Uterus (tissue), 4 donors: ENCODE measurements around the gene ACOX2. TPM values are rescaled to one million over a fixed set of nuclear protein-coding genes. Genes with fewer than 3 reads are reported as not detected.

ENCODE experiments used
- DNase-seq, 2 donors: peaks; one replicate each; pipeline ENCODE4 v3.0.0-alpha.2; 2019 to 2020
- H3K27ac ChIP-seq, 2 donors: fragments of 200-600 bp; sonication (generic); 1 replicate in 1 of 2; 2 replicates in 1 of 2; pipeline ENCODE4 v1.5.1; 2016 to 2018
- H3K27me3 ChIP-seq, 2 donors: fragments of 200-600 bp; sonication (generic); one replicate each; pipeline ENCODE4 v1.5.1; 2018 to 2019; ENCODE audit warnings: control low read depth in 1 of 2
- H3K36me3 ChIP-seq, 2 donors: fragments of 200-600 bp; sonication (generic); one replicate each; pipeline ENCODE4 v1.5.1; 2019; ENCODE audit warnings: control low read depth in 1 of 2
- H3K4me1 ChIP-seq, 2 donors: fragments of 200-600 bp; sonication (generic); one replicate each; pipeline ENCODE4 v1.5.1; 2018 to 2019; ENCODE audit warnings: control low read depth in 1 of 2
- H3K4me3 ChIP-seq, 2 donors: fragments of 200-600 bp; sonication (generic); 1 replicate in 1 of 2; 2 replicates in 1 of 2; pipeline ENCODE4 v1.5.1; 2018 to 2019; ENCODE audit warnings: mild to moderate bottlenecking in 1 of 2
- H3K9me3 ChIP-seq, 2 donors: fragments of 200-600 bp; sonication (generic); one replicate each; pipeline ENCODE4 v1.5.1; 2019; ENCODE audit warnings: control low read depth in 1 of 2
- CTCF ChIP-seq, 4 experiments: fragments of 200-600 bp in 2 of 4; fragments of 450-650 bp in 2 of 4; sonication (generic) in 2 of 4; IDR thresholded peaks; one replicate each; pipeline ENCODE4 v1.5.1; 2016 to 2019; ENCODE audit warnings: antibody characterized with exemption in 4 of 4, mild to moderate bottlenecking in 2 of 4, moderate library complexity in 1 of 4
- POLR2A ChIP-seq, 2 donors: fragments of 450-650 bp; IDR thresholded peaks; one replicate each; pipeline ENCODE4 v1.6.1; 2016; ENCODE audit warnings: antibody characterized with exemption in 2 of 2, mild to moderate bottlenecking in 1 of 2, moderate library complexity in 1 of 2
- intact Hi-C: fragments of 100-400 bp; cut with DNase I; formaldehyde crosslinking; loops from one replicate; pipeline ENCODE4 v1.15.1; 2023; ENCODE audit warnings: low total_unique reads
- total RNA-seq, 4 donors: library from RNA; depleted of rRNA in 3 of 4; stranded (reverse); fragments of >200 nt in 3 of 4; gene quantifications; one replicate each; pipeline versions ENCODE4 v1.1.0 to v1.2.4, GENCODE V29; 2014 to 2023
- donor health status: DM: yes; HTN: yes; CAD: no.

The ACOX2 gene
- total RNA-seq, 4 donors from 2014 or later: 10.3 to 33.7 (median 23.6) TPM

GRCh38 chr3:58488967-58489366, 48.0 kb downstream of the ACOX2 start:
- no peaks in the 10 kb centered on the region for H3K27me3 ChIP-seq
- H3K4me3 ChIP-seq: no peak overlapping the region
- H3K4me1 ChIP-seq: peaks cover 8 to 18% of the 10 kb centered on the region in 2 donors
- no peak overlapping the region for H3K27ac ChIP-seq
- DNase-seq: no peak
- intact Hi-C loops: no loop called here
- no peaks in the 10 kb centered on the region for H3K9me3 ChIP-seq
- no peaks in the 10 kb centered on the region for H3K36me3 ChIP-seq
- TF ChIP-seq POLR2A (IDR thresholded peaks at IDR 0.05) (no peak), CTCF (IDR thresholded peaks at IDR 0.05) (no peak)

GRCh38 chr3:58487140-58487886, 49.7 kb downstream of the ACOX2 start:
- no peak overlapping the region for H3K4me3 ChIP-seq
- no peak overlapping the region for H3K27ac ChIP-seq
- no peaks in the 10 kb centered on the region for H3K9me3 ChIP-seq
- no peak for TF ChIP-seq CTCF (IDR thresholded peaks at IDR 0.05)
- no peak for TF ChIP-seq POLR2A (IDR thresholded peaks at IDR 0.05)
- peak; percentile 31 to 34 for DNase-seq
- H3K4me1 ChIP-seq: peaks cover 0 to 9% of the 10 kb centered on the region in 2 donors
- intact Hi-C loops: no loop called here
- H3K27me3 ChIP-seq: no peaks in the 10 kb centered on the region
- no peaks in the 10 kb centered on the region for H3K36me3 ChIP-seq

GRCh38 chr3:58485801-58486435, 51.1 kb downstream of the ACOX2 start:
- H3K4me1 ChIP-seq: peaks cover 0 to 5% of the 10 kb centered on the region in 2 donors
- H3K4me3 ChIP-seq: no peak overlapping the region
- DNase-seq: no peak
- H3K9me3 ChIP-seq: no peaks in the 10 kb centered on the region
- H3K36me3 ChIP-seq: no peaks in the 10 kb centered on the region
- TF ChIP-seq CTCF (IDR thresholded peaks at IDR 0.05) (no peak), POLR2A (IDR thresholded peaks at IDR 0.05) (no peak)
- intact Hi-C loops: no loop called here
- H3K27me3 ChIP-seq: no peaks in the 10 kb centered on the region
- no peak overlapping the region for H3K27ac ChIP-seq

- TF ChIP-seq CTCF (IDR thresholded peaks at IDR 0.05): no peak
- no peak for TF ChIP-seq POLR2A (IDR thresholded peaks at IDR 0.05)
- Histone ChIP-seq H3K4me3 (no peak overlapping the region), H3K4me1 (peaks cover 0 to 5% of the 10 kb centered on the region in 2 donors), H3K27ac (no peak overlapping the region), H3K36me3 (no peaks in the 10 kb centered on the region), H3K9me3 (peaks cover 0 to 4% of the 10 kb centered on the region in 2 donors), H3K27me3 (no peaks in the 10 kb centered on the region)
- intact Hi-C loops: no loop called here
- no peak for DNase-seq
These were observed 52.3 kb downstream of the ACOX2 start for GRCh38 chr3:58484722-58485069.

GRCh38 chr3:58484045-58484721, 52.8 kb downstream of the ACOX2 start:
- no peak for DNase-seq
- H3K27ac ChIP-seq: no peak overlapping the region
- peaks cover 0 to 4% of the 10 kb centered on the region in 2 donors for H3K9me3 ChIP-seq
- H3K36me3 ChIP-seq: no peaks in the 10 kb centered on the region
- H3K27me3 ChIP-seq: no peaks in the 10 kb centered on the region
- intact Hi-C loops: no loop called here
- no peak for TF ChIP-seq POLR2A (IDR thresholded peaks at IDR 0.05)
- TF ChIP-seq CTCF (IDR thresholded peaks at IDR 0.05): no peak
- H3K4me3 ChIP-seq: no peak overlapping the region
- H3K4me1 ChIP-seq: peaks cover 0 to 5% of the 10 kb centered on the region in 2 donors
